ENCODE data around the gene TRIP12. TPM values are rescaled to one million over a fixed set of nuclear protein-coding genes. Genes with fewer than 3 reads are reported as not detected.
A peak's percentile ranks its signal among the peaks of the same experiment; 100 is the strongest.

Gene TRIP12
- total and polyA plus RNA-seq, 12 donors: 15.6 to 247 (median 198) TPM

DNA sequence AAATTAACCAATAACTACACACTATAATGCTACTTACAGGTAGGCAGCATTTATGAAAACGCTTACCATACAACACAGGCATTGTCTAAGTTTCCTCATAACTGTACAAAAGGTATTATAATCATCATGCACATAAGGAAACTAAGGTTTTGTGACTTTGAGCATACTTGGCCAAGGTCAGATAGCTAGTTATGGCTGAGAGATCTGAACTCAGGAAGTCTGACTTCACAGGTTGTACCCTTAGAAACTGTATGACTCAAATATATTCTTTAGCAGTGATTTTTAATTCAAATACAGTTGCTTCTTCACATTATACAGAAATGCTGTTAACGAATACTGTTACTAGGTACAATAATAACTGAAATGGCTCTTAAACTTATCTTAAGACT lies 89.3 kb downstream of the TRIP12 start:
- Histone ChIP-seq H3K4me3 (no peak overlapping the region), H3K27me3 (no peaks in the 10 kb centered on the region), H3K9me3 (no peaks in the 10 kb centered on the region), H3K4me1 (peaks cover 0 to 51% (median 20%) of the 10 kb centered on the region in 9 donors), H3K27ac (peak overlapping the region in 4 of 10 donors; percentile 1 to 32 (median 20)), H3K36me3 (peaks cover 0 to 85% (median 24%) of the 10 kb centered on the region in 9 donors)
- ATAC-seq (peak in 5 of 8 donors; percentile 24 to 76 (median 42)), DNase-seq (no peak)
- intact Hi-C loops (cut with DNase I): no loop called here
- 70 to 78% methylated on average over 2 of the region's 2 CpGs for WGBS, 2 donors
- TF ChIP-seq, protein P1, sequence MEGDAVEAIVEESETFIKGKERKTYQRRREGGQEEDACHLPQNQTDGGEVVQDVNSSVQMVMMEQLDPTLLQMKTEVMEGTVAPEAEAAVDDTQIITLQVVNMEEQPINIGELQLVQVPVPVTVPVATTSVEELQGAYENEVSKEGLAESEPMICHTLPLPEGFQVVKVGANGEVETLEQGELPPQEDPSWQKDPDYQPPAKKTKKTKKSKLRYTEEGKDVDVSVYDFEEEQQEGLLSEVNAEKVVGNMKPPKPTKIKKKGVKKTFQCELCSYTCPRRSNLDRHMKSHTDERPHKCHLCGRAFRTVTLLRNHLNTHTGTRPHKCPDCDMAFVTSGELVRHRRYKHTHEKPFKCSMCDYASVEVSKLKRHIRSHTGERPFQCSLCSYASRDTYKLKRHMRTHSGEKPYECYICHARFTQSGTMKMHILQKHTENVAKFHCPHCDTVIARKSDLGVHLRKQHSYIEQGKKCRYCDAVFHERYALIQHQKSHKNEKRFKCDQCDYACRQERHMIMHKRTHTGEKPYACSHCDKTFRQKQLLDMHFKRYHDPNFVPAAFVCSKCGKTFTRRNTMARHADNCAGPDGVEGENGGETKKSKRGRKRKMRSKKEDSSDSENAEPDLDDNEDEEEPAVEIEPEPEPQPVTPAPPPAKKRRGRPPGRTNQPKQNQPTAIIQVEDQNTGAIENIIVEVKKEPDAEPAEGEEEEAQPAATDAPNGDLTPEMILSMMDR (IDR thresholded peaks at IDR 0.05): no peak

- TF ChIP-seq, protein P1 (IDR thresholded peaks at IDR 0.05): no peak
- DNase-seq (no peak), ATAC-seq (no peak)
- Histone ChIP-seq H3K36me3 (peaks cover 0 to 85% (median 28%) of the 10 kb centered on the region in 9 donors), H3K4me3 (no peak overlapping the region), H3K9me3 (no peaks in the 10 kb centered on the region), H3K27me3 (no peaks in the 10 kb centered on the region), H3K27ac (peak overlapping the region in 4 of 10 donors; percentile 1 to 32 (median 20)), H3K4me1 (peaks cover 0 to 51% (median 20%) of the 10 kb centered on the region in 9 donors)
- WGBS, 2 donors: 97 to 98% methylated on average over 3 of the region's 3 CpGs
- intact Hi-C loops (cut with DNase I): no loop called here
Measured at GRCh38 chr2:229831805-229832509, 89.9 kb downstream of the TRIP12 start.

DNA sequence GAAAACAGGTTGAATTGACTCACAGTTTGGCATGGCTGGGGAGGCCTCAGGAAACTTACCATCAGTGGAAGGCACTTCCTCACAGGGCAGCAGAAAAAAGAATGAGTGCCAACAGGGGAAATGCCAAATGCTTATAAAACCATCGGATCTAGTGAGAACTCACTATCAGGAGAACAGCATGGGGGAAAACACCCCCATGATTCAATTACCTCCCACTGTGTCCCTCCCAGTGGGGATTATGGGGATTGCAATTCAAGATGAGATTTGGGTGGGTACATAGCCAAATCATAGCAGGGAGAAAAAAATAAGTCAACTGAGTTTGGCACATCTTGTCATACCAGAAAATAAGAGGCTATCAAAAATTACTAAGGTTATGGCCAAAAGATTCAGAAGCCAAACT lies 96.3 kb downstream of the TRIP12 start:
- 60 to 63% methylated on average over 1 of the region's 1 CpG for WGBS, 2 donors

DNA sequence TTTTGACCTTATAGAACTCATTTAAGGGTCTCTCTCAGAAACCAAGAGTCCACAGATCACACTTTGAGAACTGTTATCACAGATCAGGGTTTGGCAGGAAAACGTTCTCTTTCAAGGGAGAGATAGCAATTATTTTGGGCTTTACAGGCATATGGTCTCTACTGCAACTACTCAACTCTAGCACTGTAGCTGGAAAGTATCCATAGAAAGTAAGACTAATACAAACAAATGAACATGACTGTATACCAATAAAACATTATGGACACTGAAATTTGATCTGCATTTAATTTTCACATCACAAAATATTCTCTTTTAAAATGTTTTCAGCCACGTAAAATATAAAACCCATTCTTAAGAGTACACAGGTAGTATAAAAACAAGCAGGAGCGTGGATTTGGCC lies 100.5 kb downstream of the TRIP12 start:
- intact Hi-C loops (cut with DNase I): no loop called here
- Histone ChIP-seq H3K9me3 (peaks cover 0 to 5% (median 0%) of the 10 kb centered on the region in 11 donors), H3K4me1 (peaks cover 0 to 5% (median 0%) of the 10 kb centered on the region in 9 donors), H3K27me3 (no peaks in the 10 kb centered on the region), H3K27ac (no peak overlapping the region), H3K4me3 (no peak overlapping the region), H3K36me3 (peaks cover 0 to 90% (median 17%) of the 10 kb centered on the region in 9 donors)
- TF ChIP-seq, protein P1 (IDR thresholded peaks at IDR 0.05): no peak
- WGBS, 2 donors: 73 to 76% methylated on average over 3 of the region's 3 CpGs
- ATAC-seq (no peak), DNase-seq (no peak)

More for the DNA sequence above, 96.3 kb downstream of the TRIP12 start:
- H3K27ac ChIP-seq: no peak overlapping the region
- DNase-seq (no peak), ATAC-seq (no peak)
- no peak overlapping the region for H3K4me3 ChIP-seq
- intact Hi-C loops (cut with DNase I): no loop called here
- peaks cover 0 to 97% (median 32%) of the 10 kb centered on the region in 9 donors for H3K36me3 ChIP-seq
- TF ChIP-seq, protein P1 (IDR thresholded peaks at IDR 0.05): no peak
- H3K27me3 ChIP-seq: no peaks in the 10 kb centered on the region
- peaks cover 0 to 5% (median 0%) of the 10 kb centered on the region in 11 donors for H3K9me3 ChIP-seq
- H3K4me1 ChIP-seq: peaks cover 0 to 4% (median 0%) of the 10 kb centered on the region in 9 donors
